HepG2 (cell line): ENCODE measurements around the gene TBC1D12. TPM values are rescaled to one million over a fixed set of nuclear protein-coding genes. Genes with fewer than 3 reads are reported as not detected.
A peak's percentile ranks its signal among the peaks of the same experiment; 100 is the strongest.

Experiments
- ATAC-seq: fragments of 200-7000 bp; cut with Tn5 transposase; 3 replicates; pipeline ENCODE4 v1.9.1; 2020; ENCODE audit warnings: mild to moderate bottlenecking, moderate library complexity
- BruUV-seq: library from RNA; stranded (reverse); fragments of 400-500 nt; replicated peaks from 2 replicates; lab custom pipeline; 2021; lab: Mats Ljungman, UMichigan
- CTCF ChIA-PET: fragments of 300-600 bp; formaldehyde crosslinking; extraction: SDS; loops from one replicate; lab custom pipeline; 2021; ENCODE audit warnings: low total read pairs, inconsistent platforms, low intra/inter-chr PET ratio; lab: Yijun Ruan, JAX
- POLR2A ChIA-PET: fragments of 350-600 bp; sonication (Branson Sonifier 250); formaldehyde crosslinking; loops from one replicate; lab custom pipeline; 2020; ENCODE audit warnings: antibody characterized with exemption, inconsistent platforms; lab: Yijun Ruan, JAX
- DNase-seq: peaks from one replicate; pipeline ENCODE4 v3.0.0-alpha.2; 2015; ENCODE audit warnings: low spot score
- FAIRE-seq: peaks from 3 replicates; lab custom pipeline; 2011; peaks lifted over from hg19 to GRCh38; lab: Jason Lieb, UNC
- H2AFZ ChIP-seq: one replicate; pipeline ENCODE4 v1.6.1; 2011; ENCODE audit warnings: low read length, inconsistent platforms
- H3K27ac ChIP-seq: fragments of 300-600 bp; 3 replicates; pipeline ENCODE4 v1.8.0; 2011; ENCODE audit warnings: mixed run types, mild to moderate bottlenecking, mixed read lengths, low read length, inconsistent platforms; ENCODE audit not compliant: insufficient read depth; ENCODE audit errors: extremely low read length
- H3K27me3 ChIP-seq, 2 experiments: fragments of 200-600 bp in 1 of 2; 2 replicates in 1 of 2; 3 replicates in 1 of 2; pipeline versions ENCODE4 v1.6.0 to v1.8.0; 2011; ENCODE audit warnings: low read length in 2 of 2, mild to moderate bottlenecking in 2 of 2, moderate library complexity in 2 of 2, inconsistent platforms in 1 of 2; ENCODE audit not compliant: insufficient read depth in 2 of 2, control insufficient read depth in 1 of 2
- H3K36me3 ChIP-seq, 2 experiments: fragments of 200-600 bp in 1 of 2; replicated peaks in 1 of 2; 2 replicates in 1 of 2; 3 replicates in 1 of 2; pipeline versions ENCODE4 v1.5.1 to v1.8.0; 2011; ENCODE audit warnings: low read length in 2 of 2, inconsistent platforms in 1 of 2; ENCODE audit not compliant: insufficient read depth in 2 of 2, control insufficient read depth in 1 of 2
- H3K4me1 ChIP-seq: 2 replicates; pipeline ENCODE4 v1.5.1; 2012; ENCODE audit warnings: low read length, inconsistent platforms; ENCODE audit not compliant: insufficient read depth
- H3K4me2 ChIP-seq: 2 replicates; pipeline ENCODE4 v1.6.0; 2011; ENCODE audit warnings: low read depth, low read length, inconsistent platforms
- H3K4me3 ChIP-seq, 3 experiments: fragments of 200-600 bp in 1 of 3; sonication (generic), shearing (Covaris generic) in 1 of 3; replicated peaks in 1 of 3; 2 replicates each; pipeline ENCODE4 v1.5.1; 2011 to 2016; ENCODE audit warnings: low read length in 3 of 3, inconsistent platforms in 2 of 3, low read depth in 2 of 3, mild to moderate bottlenecking in 2 of 3, control low read depth in 1 of 3, mixed read lengths in 1 of 3; ENCODE audit not compliant: insufficient read depth in 1 of 3
- H3K79me2 ChIP-seq: one replicate; pipeline ENCODE4 v1.6.1; 2011; ENCODE audit warnings: low read length, inconsistent platforms; ENCODE audit not compliant: insufficient read depth
- H3K9ac ChIP-seq: 2 replicates; pipeline ENCODE4 v1.6.0; 2011; ENCODE audit warnings: mild to moderate bottlenecking, low read depth, low read length, inconsistent platforms; ENCODE audit not compliant: insufficient read depth
- H3K9me3 ChIP-seq: 2 replicates; pipeline ENCODE4 v1.5.1; 2012; ENCODE audit warnings: mild to moderate bottlenecking, low read length
- H4K20me1 ChIP-seq: 2 replicates; pipeline ENCODE4 v1.6.0; 2011; ENCODE audit warnings: inconsistent platforms, mild to moderate bottlenecking, low read length, moderate library complexity; ENCODE audit not compliant: insufficient read depth
- ATRX ChIP-seq: sonication (generic); formaldehyde crosslinking; IDR thresholded peaks from 2 replicates; pipeline ENCODE4 v1.4.0; 2020; ENCODE audit warnings: missing genetic modification reagents, borderline replicate concordance
- NFE2L2 ChIP-seq: fragments of 150-350 bp; IDR thresholded peaks from 2 replicates; pipeline ENCODE4 v1.6.1; 2014; ENCODE audit warnings: low read length
- TCF12 ChIP-seq, 2 experiments: fragments of 450-650 bp in 1 of 2; sonication (generic) in 1 of 2; formaldehyde crosslinking in 1 of 2; IDR thresholded peaks; 2 replicates each; pipeline versions ENCODE4 v1.6.1 to v1.8.0; 2017 to 2022; ENCODE audit warnings: antibody characterized with exemption in 1 of 2, mild to moderate bottlenecking in 1 of 2, missing genetic modification reagents in 1 of 2, moderate library complexity in 1 of 2
- ZNF446 ChIP-seq: sonication (generic); formaldehyde crosslinking; IDR thresholded peaks from 2 replicates; pipeline ENCODE4 v1.5.0; 2020; ENCODE audit warnings: mild to moderate bottlenecking, missing genetic modification reagents
- WGBS: methylation state at CpG from one replicate; pipeline ENCODE4 v1.1.6; 2017; ENCODE audit warnings: low lambda C conversion rate; 5-methylcytosine and 5-hydroxymethylcytosine counted together
- in situ Hi-C: cut with HindIII; loops from 2 replicates; pipeline ENCODE4 v1.10.0; 2017; ENCODE audit warnings: low pct_unique_long_range_greater_than_20kb; ENCODE audit not compliant: extremely low pct_ligation_motif_present
- intact Hi-C: fragments of 100-400 bp; cut with micrococcal nuclease; formaldehyde crosslinking; loops from one replicate; pipeline ENCODE4 v1.10.0; 2022; ENCODE audit not compliant: unreplicated experiment
- polyA plus RNA-seq, 8 experiments: library from polyadenylated mRNA; depleted of rRNA in 3 of 8; stranded (reverse) in 7 of 8; unstranded in 1 of 8; fragments of >200 nt; fragmentation: Illumina TruSeq in 4 of 8; extraction: Trizol in 4 of 8; gene quantifications; 2 replicates each; pipeline versions ENCODE4 v1.2.1 to v1.2.3, GENCODE V29; 2011 to 2016; ENCODE audit warnings: low read depth in 4 of 8, missing spikeins in 1 of 8, mixed read lengths in 1 of 8; ENCODE audit not compliant: insufficient read depth in 1 of 8
- total RNA-seq, 5 experiments: library from RNA; depleted of rRNA; stranded (reverse); fragments of >200 nt; fragmentation: Illumina TruSeq; extraction: Trizol; gene quantifications; 2 replicates each; pipeline ENCODE4 v1.2.3, GENCODE V29; 2016; ENCODE audit warnings: low read depth in 1 of 5
- TF ChIP-seq, protein P1 (sequence below): sonication (generic); formaldehyde crosslinking; IDR thresholded peaks from 2 replicates; pipeline ENCODE4 v1.4.0; 2020; ENCODE audit warnings: missing genetic modification reagents
- TF ChIP-seq, protein P2 (sequence below): sonication (generic); formaldehyde crosslinking; IDR thresholded peaks from 2 replicates; pipeline ENCODE4 v1.8.1; 2022; ENCODE audit warnings: mild to moderate bottlenecking, missing genetic modification reagents
- TF ChIP-seq, protein P3 (sequence below): sonication (generic); formaldehyde crosslinking; IDR thresholded peaks from 2 replicates; pipeline ENCODE4 v1.5.1; 2020; ENCODE audit warnings: mild to moderate bottlenecking, missing genetic modification reagents, borderline replicate concordance

TBC1D12 gene
- total and polyA plus RNA-seq, 2 of the 13 experiments (the other 11 are each of a cell fraction or from before 2014, with no cell fraction given), result 5.7 to 6.2 TPM

DNA sequence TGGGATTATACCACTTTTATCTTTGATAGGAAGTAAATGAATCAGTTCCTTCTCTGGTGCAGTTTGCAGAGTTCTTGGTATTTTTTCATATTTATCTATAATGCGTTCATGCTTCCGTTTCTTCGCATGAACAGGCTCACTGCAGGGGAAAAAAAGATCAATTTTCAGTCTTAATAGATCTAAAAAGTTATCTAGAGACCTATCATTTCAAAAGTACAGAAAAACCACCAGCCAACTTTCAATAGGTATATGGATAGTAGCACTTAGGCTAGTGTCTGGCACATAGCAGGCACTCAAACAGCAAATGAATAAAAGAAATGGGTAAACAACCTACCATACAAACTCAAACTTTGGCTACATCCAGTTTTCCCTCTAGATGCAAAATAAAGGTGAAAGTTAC is 45.1 kb upstream of the TBC1D12 start (continued):
- TF ChIP-seq, protein P1, sequence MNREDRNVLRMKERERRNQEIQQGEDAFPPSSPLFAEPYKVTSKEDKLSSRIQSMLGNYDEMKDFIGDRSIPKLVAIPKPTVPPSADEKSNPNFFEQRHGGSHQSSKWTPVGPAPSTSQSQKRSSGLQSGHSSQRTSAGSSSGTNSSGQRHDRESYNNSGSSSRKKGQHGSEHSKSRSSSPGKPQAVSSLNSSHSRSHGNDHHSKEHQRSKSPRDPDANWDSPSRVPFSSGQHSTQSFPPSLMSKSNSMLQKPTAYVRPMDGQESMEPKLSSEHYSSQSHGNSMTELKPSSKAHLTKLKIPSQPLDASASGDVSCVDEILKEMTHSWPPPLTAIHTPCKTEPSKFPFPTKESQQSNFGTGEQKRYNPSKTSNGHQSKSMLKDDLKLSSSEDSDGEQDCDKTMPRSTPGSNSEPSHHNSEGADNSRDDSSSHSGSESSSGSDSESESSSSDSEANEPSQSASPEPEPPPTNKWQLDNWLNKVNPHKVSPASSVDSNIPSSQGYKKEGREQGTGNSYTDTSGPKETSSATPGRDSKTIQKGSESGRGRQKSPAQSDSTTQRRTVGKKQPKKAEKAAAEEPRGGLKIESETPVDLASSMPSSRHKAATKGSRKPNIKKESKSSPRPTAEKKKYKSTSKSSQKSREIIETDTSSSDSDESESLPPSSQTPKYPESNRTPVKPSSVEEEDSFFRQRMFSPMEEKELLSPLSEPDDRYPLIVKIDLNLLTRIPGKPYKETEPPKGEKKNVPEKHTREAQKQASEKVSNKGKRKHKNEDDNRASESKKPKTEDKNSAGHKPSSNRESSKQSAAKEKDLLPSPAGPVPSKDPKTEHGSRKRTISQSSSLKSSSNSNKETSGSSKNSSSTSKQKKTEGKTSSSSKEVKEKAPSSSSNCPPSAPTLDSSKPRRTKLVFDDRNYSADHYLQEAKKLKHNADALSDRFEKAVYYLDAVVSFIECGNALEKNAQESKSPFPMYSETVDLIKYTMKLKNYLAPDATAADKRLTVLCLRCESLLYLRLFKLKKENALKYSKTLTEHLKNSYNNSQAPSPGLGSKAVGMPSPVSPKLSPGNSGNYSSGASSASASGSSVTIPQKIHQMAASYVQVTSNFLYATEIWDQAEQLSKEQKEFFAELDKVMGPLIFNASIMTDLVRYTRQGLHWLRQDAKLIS (CRISPR knock-in tag), result no peak
- TF ChIP-seq ZNF446 (CRISPR knock-in tag), result no peak
- TF ChIP-seq, all 625 proteins: peak for 0

DNA sequence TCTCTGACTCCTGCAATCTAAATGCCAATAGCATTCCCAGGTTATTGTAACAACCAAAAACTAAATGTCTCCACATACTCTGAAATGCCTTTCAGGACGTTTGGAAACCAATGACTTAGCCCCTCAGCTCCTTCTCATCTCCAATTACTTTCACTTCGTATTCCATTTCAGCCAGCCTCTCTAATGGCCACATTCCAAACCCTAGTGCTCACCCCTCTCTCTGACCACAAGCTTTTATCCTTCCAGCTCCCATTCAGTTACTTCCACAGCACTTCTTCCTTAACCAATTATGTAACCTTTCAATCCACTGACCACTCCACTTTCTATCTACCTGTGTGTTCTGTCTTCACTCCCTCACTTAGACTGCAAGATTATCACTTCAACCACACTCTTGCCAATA is 43.9 kb upstream of the TBC1D12 start:
- POLR2A ChIA-PET, result no interaction called here
- DNase-seq, result peak; percentile 9

More for the DNA sequence above, 43.9 kb upstream of the TBC1D12 start:
- Histone ChIP-seq H3K9me3 (no peaks in the 10 kb centered on the region), H3K9ac (no peak overlapping the region), H3K27me3 (no peaks in the 10 kb centered on the region; a peak in 1 of 5 replicates), H3K36me3 (peaks cover 6 to 49% of the 10 kb centered on the region in 2 experiments; a peak in 4 of 5 replicates), H4K20me1 (no peaks in the 10 kb centered on the region), H3K4me1 (peaks cover 21% of the 10 kb centered on the region), H3K79me2 (peaks cover 29% of the 10 kb centered on the region), H3K4me2 (no peak overlapping the region), H2AFZ (no peak overlapping the region), H3K27ac (no peak overlapping the region), H3K4me3 (no peak overlapping the region)
- TF ChIP-seq, protein P2, sequence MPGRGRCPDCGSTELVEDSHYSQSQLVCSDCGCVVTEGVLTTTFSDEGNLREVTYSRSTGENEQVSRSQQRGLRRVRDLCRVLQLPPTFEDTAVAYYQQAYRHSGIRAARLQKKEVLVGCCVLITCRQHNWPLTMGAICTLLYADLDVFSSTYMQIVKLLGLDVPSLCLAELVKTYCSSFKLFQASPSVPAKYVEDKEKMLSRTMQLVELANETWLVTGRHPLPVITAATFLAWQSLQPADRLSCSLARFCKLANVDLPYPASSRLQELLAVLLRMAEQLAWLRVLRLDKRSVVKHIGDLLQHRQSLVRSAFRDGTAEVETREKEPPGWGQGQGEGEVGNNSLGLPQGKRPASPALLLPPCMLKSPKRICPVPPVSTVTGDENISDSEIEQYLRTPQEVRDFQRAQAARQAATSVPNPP (CRISPR knock-in tag), result no peak
- TF ChIP-seq ATRX (CRISPR knock-in tag) (no peak), TCF12 (IDR thresholded peaks at IDR 0.05) (no peak), TCF12 (CRISPR knock-in tag; IDR thresholded peaks at IDR 0.05) (no peak), NFE2L2 (no peak)
- TF ChIP-seq, protein P3, sequence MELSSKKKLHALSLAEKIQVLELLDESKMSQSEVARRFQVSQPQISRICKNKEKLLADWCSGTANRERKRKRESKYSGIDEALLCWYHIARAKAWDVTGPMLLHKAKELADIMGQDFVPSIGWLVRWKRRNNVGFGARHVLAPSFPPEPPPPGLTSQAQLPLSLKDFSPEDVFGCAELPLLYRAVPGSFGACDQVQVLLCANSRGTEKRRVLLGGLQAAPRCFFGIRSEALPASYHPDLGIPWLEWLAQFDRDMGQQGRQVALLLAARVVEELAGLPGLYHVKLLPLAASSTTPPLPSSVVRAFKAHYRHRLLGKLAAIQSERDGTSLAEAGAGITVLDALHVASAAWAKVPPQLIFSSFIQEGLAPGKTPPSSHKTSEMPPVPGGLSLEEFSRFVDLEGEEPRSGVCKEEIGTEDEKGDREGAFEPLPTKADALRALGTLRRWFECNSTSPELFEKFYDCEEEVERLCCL, result no peak
- BruUV-seq, result no TSS peak
- in situ Hi-C loops (no loop called here), intact Hi-C loops (no loop called here)
- 85% methylated on average over 2 of the region's 2 CpGs for WGBS
- no peak for FAIRE-seq
- ATAC-seq, result no peak
- CTCF ChIA-PET, result no interaction called here
